A549 (cell line): ENCODE results near the gene BTC. TPM values are rescaled to one million over a fixed set of nuclear protein-coding genes. Genes with fewer than 3 reads are reported as not detected.
A peak's percentile ranks its signal among the peaks of the same experiment; 100 is the strongest.

Experiments used
- ATAC-seq, 2 experiments: fragments of 200-7000 bp in 1 of 2; fragments of >200 bp in 1 of 2; cut with Nextera tagmentation in 1 of 2; cut with Tn5 transposase in 1 of 2; 3 replicates each; pipeline versions ENCODE4 v1.8.0 to v1.9.1; 2018 to 2020; ENCODE audit warnings: mild to moderate bottlenecking in 1 of 2, moderate library complexity in 1 of 2
- CTCF ChIA-PET: fragments of 300-600 bp; sonication (Branson Sonifier 250); formaldehyde crosslinking; extraction: SDS; loops from one replicate; lab custom pipeline; 2021; ENCODE audit warnings: antibody characterized with exemption, inconsistent platforms; lab: Yijun Ruan, JAX
- POLR2A ChIA-PET: fragments of 350-600 bp; formaldehyde crosslinking; extraction: SDS; loops from one replicate; lab custom pipeline; 2021; ENCODE audit warnings: antibody characterized with exemption, inconsistent platforms; lab: Yijun Ruan, JAX
- DNase-seq, 2 experiments: peaks; one replicate each; pipeline versions ENCODE4 v3.0.0 to v3.0.0-alpha.2; 2011 to 2016; ENCODE audit warnings: low read depth in 1 of 2, low spot score in 1 of 2
- FAIRE-seq: peaks from 2 replicates; lab custom pipeline; 2011; peaks lifted over from hg19 to GRCh38; lab: Jason Lieb, UNC
- H3K27ac ChIP-seq, 2 experiments: fragments of >200 bp; sonication (Bioruptor Twin); formaldehyde crosslinking; 3 replicates each; pipeline ENCODE4 v1.5.1; 2016 to 2017
- H3K4me1 ChIP-seq: fragments of >200 bp; sonication (Bioruptor Twin); formaldehyde crosslinking; 3 replicates; pipeline ENCODE4 v1.6.1; 2016
- H3K4me2 ChIP-seq: fragments of >200 bp; sonication (Bioruptor Twin); formaldehyde crosslinking; 3 replicates; pipeline ENCODE4 v1.6.1; 2016
- H3K4me3 ChIP-seq: fragments of >200 bp; sonication (Bioruptor Twin); formaldehyde crosslinking; 3 replicates; pipeline ENCODE4 v1.5.1; 2016
- H3K9me3 ChIP-seq: fragments of >200 bp; sonication (Bioruptor Twin); formaldehyde crosslinking; 3 replicates; pipeline ENCODE4 v1.6.1; 2016
- CEBPB ChIP-seq, 2 experiments: fragments of >200 bp in 1 of 2; sonication (Bioruptor Twin) in 1 of 2; formaldehyde crosslinking in 1 of 2; IDR thresholded peaks; 2 replicates each; pipeline ENCODE4 v1.6.1; 2012 to 2016
- CTCF ChIP-seq: fragments of >200 bp; sonication (Bioruptor Twin); formaldehyde crosslinking; IDR thresholded peaks from 3 replicates; pipeline ENCODE4 v1.5.1; 2016
- EHMT2 ChIP-seq: fragments of 200-600 bp; sonication (generic); IDR thresholded peaks from 2 replicates; pipeline ENCODE4 v1.6.1; 2016; ENCODE audit warnings: antibody characterized with exemption, low read depth, mild to moderate bottlenecking, moderate library complexity
- KDM5A ChIP-seq: fragments of 200-600 bp; sonication (generic); IDR thresholded peaks from 2 replicates; pipeline ENCODE4 v1.6.1; 2016; ENCODE audit warnings: antibody characterized with exemption, mild to moderate bottlenecking
- MAFK ChIP-seq: fragments of 450-650 bp; IDR thresholded peaks from 2 replicates; pipeline ENCODE4 v1.6.1; 2014; ENCODE audit not compliant: partially characterized antibody
- MYC ChIP-seq: IDR thresholded peaks from 2 replicates; pipeline ENCODE4 v1.6.1; 2012; ENCODE audit warnings: mild to moderate bottlenecking, inconsistent platforms, low read length, improper control_type of control experiment, borderline replicate concordance
- NPAS2 ChIP-seq: fragments of 250-450 bp; sonication (Bioruptor Pico); IDR thresholded peaks from 2 replicates; pipeline ENCODE4 v1.8.0; 2022; ENCODE audit warnings: mild to moderate bottlenecking, moderate library complexity, borderline replicate concordance
- PHF8 ChIP-seq: fragments of 200-600 bp; sonication (generic); IDR thresholded peaks from 2 replicates; pipeline ENCODE4 v1.6.1; 2016; ENCODE audit warnings: low read depth, mild to moderate bottlenecking, antibody characterized with exemption, moderate library complexity, borderline replicate concordance
- POLR2A ChIP-seq: IDR thresholded peaks from 2 replicates; pipeline ENCODE4 v1.6.1; 2012; ENCODE audit warnings: mild to moderate bottlenecking, low read length
- RAD21 ChIP-seq, 2 experiments: fragments of >200 bp in 1 of 2; sonication (Bioruptor Twin) in 1 of 2; formaldehyde crosslinking in 1 of 2; IDR thresholded peaks in 1 of 2; conservative IDR thresholded peaks in 1 of 2; 2 replicates in 1 of 2; 3 replicates in 1 of 2; pipeline ENCODE4 v1.6.1; 2012 to 2018; ENCODE audit warnings: inconsistent platforms in 1 of 2
- SMC3 ChIP-seq: fragments of >200 bp; sonication (Bioruptor Twin); formaldehyde crosslinking; IDR thresholded peaks from 3 replicates; pipeline ENCODE4 v1.6.1; 2018; ENCODE audit warnings: inconsistent platforms
- SREBF2 ChIP-seq: fragments of 450-650 bp; IDR thresholded peaks from 2 replicates; pipeline ENCODE4 v1.6.1; 2014; ENCODE audit warnings: mild to moderate bottlenecking, moderate library complexity
- TFCP2L1 ChIP-seq: fragments of 250-450 bp; sonication (Bioruptor Pico); IDR thresholded peaks from 2 replicates; pipeline ENCODE4 v1.5.0; 2021; ENCODE audit warnings: mild to moderate bottlenecking
- ZSCAN20 ChIP-seq: fragments of 250-450 bp; sonication (Bioruptor Pico); IDR thresholded peaks from 2 replicates; pipeline ENCODE4 v1.8.0; 2022; ENCODE audit warnings: mild to moderate bottlenecking, moderate library complexity
- WGBS: methylation state at CpG from one replicate; pipeline ENCODE4 v1.1.6; 2017; ENCODE audit errors: missing lambda C conversion rate; 5-methylcytosine and 5-hydroxymethylcytosine counted together
- polyA minus RNA-seq: library from RNA; depleted of rRNA, polyadenylated mRNA; stranded (reverse); fragments of >200 nt; gene quantifications from 2 replicates; pipeline ENCODE4 v1.2.3, GENCODE V29; 2011; rRNA and poly(A)+ RNA removed
- polyA plus RNA-seq, 4 experiments: library from polyadenylated mRNA; depleted of rRNA in 3 of 4; stranded (reverse); fragments of >200 nt; fragmentation: RNase III in 1 of 4; extraction: RNeasy Plus Mini Kit Qiagen cat#74134 plus additional on column Dnase treatment in 1 of 4; gene quantifications; 2 replicates in 3 of 4; 3 replicates in 1 of 4; pipeline ENCODE4 v1.2.3, GENCODE V29; 2011 to 2017
- TF ChIP-seq, protein P1 (sequence below): fragments of 150-350 bp; IDR thresholded peaks from 2 replicates; pipeline ENCODE4 v1.6.1; 2014; ENCODE audit warnings: low read depth, mild to moderate bottlenecking, low read length
- TF ChIP-seq, protein P2 (sequence below): IDR thresholded peaks from 2 replicates; pipeline ENCODE4 v1.6.1; 2012

The BTC gene
- polyA plus RNA-seq (2011; rRNA removed) (4.5 and 6.0 TPM in 2 replicates), polyA plus RNA-seq (2017; fragmentation: RNase III; extraction: RNeasy Plus Mini Kit Qiagen cat#74134 plus additional on column Dnase treatment) (1.5 to 1.8 TPM (median 1.6 TPM) in 3 replicates), polyA minus RNA-seq (0.41 and 0.73 TPM in 2 replicates)
- polyA plus RNA-seq (2012; cell fraction: cytosol; rRNA removed) = 0.53 and 0.73 TPM in 2 replicates
- 0.24 and 0.34 TPM in 2 replicates for polyA plus RNA-seq (2012; cell fraction: nucleus; rRNA removed)

DNA sequence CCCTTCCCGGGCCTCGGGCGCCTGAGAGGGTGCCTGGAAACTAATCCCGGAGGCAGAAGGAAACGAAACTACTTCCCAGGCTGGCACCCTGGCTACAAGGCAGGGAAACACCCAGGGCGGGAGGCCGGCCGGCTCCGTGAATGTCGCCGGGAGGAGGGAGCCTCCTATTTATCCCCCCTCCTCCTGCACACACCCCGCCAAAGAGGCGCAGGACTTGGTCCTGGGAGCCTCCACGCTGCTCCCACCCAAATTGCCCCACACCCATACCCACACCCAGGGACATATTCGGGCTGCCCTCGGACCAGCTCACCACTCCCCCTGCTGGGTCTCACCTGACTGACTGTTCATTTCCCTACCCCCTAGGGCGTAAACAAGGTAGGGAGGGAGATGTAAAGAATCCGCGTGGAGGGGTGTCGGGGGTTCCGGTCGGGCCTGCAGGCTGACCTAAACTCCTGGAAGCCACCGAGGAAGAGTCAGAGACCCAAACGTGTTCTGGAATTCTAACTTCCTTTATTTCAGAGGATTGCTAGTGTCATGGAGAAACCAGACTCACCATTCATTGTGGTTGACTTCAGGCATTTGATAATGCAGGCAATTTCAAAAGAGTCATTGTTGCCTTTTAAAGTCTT, at the start of gene BTC:
TSS of gene BTC (minus strand) at position 142 of the 629 bp plus-strand sequence. CDS start 198 bp downstream, outside the sequence.
- peak; percentile 92 to 93 for ATAC-seq
- POLR2A ChIA-PET = interaction anchor here (0.7 to 1.4 kb wide), 3 partner anchors 61 to 720 kb away, joined by 3 to 4 read pairs (median 3); partner anchors contain the start of genes RCHY1 and THAP6
- peak within 1 kb of the TSS; percentile 85 for H3K4me2 ChIP-seq
- DNase-seq = peak; percentile 64 to 69
- 5% methylated on average over 13 of the region's 24 CpGs for WGBS
- peaks cover 5% of the 10 kb centered on the region; the same call in 1 of the 3 replicates for H3K4me1 ChIP-seq
- CTCF ChIA-PET = interaction anchor here (0.5 to 2.3 kb wide), 15 partner anchors 9 to 1632 kb away, joined by 3 to 12 read pairs (median 5); no protein-coding TSS in a partner anchor
- peak within 1 kb of the TSS; percentile 83 to 92 for H3K27ac ChIP-seq
- H3K4me3 ChIP-seq = peak within 1 kb of the TSS; percentile 88
- TF ChIP-seq RAD21 (conservative IDR thresholded peaks at IDR 0.05 in 1 of 2, IDR thresholded peaks at IDR 0.05 in 1 of 2) (peak; percentile 33; a peak in 3 of 5 replicates), POLR2A (peak; percentile 28; the same call in 1 of the 2 replicates), SMC3 (peak; percentile 33; the same call in 2 of the 3 replicates), CTCF (peak; percentile 34)
- TF ChIP-seq, protein P1, sequence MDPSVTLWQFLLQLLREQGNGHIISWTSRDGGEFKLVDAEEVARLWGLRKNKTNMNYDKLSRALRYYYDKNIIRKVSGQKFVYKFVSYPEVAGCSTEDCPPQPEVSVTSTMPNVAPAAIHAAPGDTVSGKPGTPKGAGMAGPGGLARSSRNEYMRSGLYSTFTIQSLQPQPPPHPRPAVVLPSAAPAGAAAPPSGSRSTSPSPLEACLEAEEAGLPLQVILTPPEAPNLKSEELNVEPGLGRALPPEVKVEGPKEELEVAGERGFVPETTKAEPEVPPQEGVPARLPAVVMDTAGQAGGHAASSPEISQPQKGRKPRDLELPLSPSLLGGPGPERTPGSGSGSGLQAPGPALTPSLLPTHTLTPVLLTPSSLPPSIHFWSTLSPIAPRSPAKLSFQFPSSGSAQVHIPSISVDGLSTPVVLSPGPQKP = no peak
- TF ChIP-seq, all 56 proteins: peak for 4
- H3K9me3 ChIP-seq = no peaks in the 10 kb centered on the region
- FAIRE-seq = no peak

DNA sequence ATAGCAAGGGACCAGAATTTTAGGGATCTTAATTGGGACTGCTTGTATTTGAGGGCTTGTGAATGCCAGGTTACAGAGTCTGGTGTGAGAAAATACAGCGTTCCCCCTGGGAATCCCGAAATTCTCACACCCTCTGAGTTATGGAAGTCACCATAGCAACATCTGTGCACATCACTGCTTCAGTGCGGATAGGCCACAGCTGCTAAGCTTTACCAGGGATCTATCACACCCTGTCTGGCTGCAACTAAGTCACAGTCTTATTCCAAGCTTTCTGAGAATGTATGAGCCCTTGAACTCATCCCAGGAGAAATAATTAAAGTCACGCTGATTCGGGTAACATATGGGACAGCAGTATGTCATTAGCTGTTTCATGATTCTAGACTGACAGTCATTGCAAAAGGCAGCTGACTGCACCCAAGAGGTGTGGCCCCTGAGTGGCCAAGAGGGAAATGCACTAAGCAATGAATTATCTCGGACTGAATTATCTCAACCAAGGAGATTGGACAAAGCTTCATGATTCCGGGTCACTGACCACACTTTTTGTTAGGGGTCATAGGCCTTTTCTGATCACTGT, 46.7 kb upstream of the BTC start:
- no peaks in the 10 kb centered on the region for H3K9me3 ChIP-seq
- H3K27ac ChIP-seq = no peak overlapping the region
- CTCF ChIA-PET = no interaction called here
- FAIRE-seq (no peak), DNase-seq (no peak), ATAC-seq (no peak)
- TF ChIP-seq, protein P2, sequence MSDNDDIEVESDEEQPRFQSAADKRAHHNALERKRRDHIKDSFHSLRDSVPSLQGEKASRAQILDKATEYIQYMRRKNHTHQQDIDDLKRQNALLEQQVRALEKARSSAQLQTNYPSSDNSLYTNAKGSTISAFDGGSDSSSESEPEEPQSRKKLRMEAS = no peak
- TF ChIP-seq TFCP2L1 (CRISPR knock-in tag) = no peak
- TF ChIP-seq CTCF = no peak
- no peak for TF ChIP-seq SREBF2
- TF ChIP-seq ZSCAN20 (CRISPR knock-in tag) = no peak
- TF ChIP-seq MYC = no peak
- no peak for TF ChIP-seq MAFK
- TF ChIP-seq EHMT2 = no peak
- TF ChIP-seq NPAS2 (CRISPR knock-in tag) = no peak
- TF ChIP-seq PHF8 = no peak
- no peak for TF ChIP-seq CEBPB (IDR thresholded peaks at IDR 0.05)
- TF ChIP-seq KDM5A = no peak
- H3K4me1 ChIP-seq = peaks cover 9% of the 10 kb centered on the region; the same call in 1 of the 3 replicates
- no peak overlapping the region for H3K4me2 ChIP-seq
- no peak overlapping the region for H3K4me3 ChIP-seq
- WGBS = 71% methylated on average over 7 of the region's 7 CpGs
- POLR2A ChIA-PET = no interaction called here
